ENCODE measurements around the gene PPP1R3G. TPM values are rescaled to one million over a fixed set of nuclear protein-coding genes. Genes with fewer than 3 reads are reported as not detected.

Gene PPP1R3G
- total RNA-seq, 8 experiments from 2014 or later = 0.17 to 4.5 (median 0.99) TPM

- in situ Hi-C loops (cut with MboI; ENCODE audit: low pct_unique_long_range_greater_than_20kb in 2 of 9, low sequenced_read_pairs in 9 of 9, unreplicated experiment in 9 of 9) = no loop called here
- Histone ChIP-seq H3K4me3 (no peak overlapping the region), H3K4me1 (replicated peaks in 1 of 2) (no peaks in the 10 kb centered on the region), H3K27ac (no peak overlapping the region)
- WGBS, 10 experiments = 77 to 100% (median 85%) methylated on average over 2 to 8 of the region's 8 CpGs; no CpG with 5 or more reads in 1 of the 10 experiments
- peak in 1 of 8 experiments; percentile 92 for ATAC-seq (replicated peaks in 6 of 8)
Observed at GRCh38 chr6:5103250-5103649, 18.1 kb downstream of the PPP1R3G start.

DNA sequence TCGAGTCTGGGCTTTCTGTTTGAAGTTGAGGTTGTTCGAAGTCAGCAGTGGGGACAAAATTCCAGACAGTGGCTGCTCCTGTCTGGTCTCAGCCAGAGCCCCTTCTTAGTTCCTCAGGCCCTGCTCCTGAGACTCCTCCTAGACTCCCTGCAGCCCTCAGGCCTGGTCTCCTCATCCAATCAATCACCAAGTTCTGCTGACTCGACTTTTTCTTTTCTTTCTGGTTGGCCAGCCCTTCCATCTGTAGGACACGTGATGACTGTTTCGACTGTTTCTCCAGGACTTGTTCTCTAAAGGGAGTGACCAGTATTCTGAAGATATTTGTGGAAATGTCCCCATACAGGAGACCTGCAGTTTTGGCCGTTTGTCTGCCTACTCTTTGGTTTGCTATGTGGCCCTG lies 19.5 kb downstream of the PPP1R3G start:
- in situ Hi-C loops (cut with MboI; ENCODE audit: low pct_unique_long_range_greater_than_20kb in 2 of 9, low sequenced_read_pairs in 9 of 9, unreplicated experiment in 9 of 9) = no loop called here
- Histone ChIP-seq H3K27ac (no peak overlapping the region), H3K4me3 (no peak overlapping the region), H3K4me1 (replicated peaks in 1 of 2) (no peaks in the 10 kb centered on the region)
- ATAC-seq (replicated peaks in 6 of 8) = no peak
- WGBS, 10 experiments = 67 to 100% (median 88%) methylated on average over 1 to 6 of the region's 6 CpGs

DNA sequence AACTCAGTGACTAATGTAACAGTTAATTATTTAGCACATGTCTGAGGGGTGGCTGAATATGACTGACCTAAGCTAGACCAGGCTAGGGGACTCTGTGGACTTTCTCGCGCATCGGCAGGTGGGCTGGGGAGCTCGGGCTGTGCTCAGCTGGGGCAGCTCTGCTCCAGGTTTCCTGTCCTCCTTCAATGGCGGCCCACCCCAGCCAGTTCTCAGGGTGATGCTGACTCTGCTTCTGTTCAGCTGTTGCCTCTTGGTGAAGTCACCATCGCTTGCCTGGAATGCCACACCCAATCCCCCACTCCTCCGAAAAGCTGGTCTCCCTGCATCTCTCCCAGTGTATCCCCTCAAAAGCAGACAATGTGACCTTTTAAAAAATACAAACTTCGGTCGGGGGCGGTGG lies 20.0 kb downstream of the PPP1R3G start:
- no peak overlapping the region for H3K27ac ChIP-seq
- no peak for ATAC-seq (replicated peaks in 6 of 8)
- no peak overlapping the region for H3K4me3 ChIP-seq
- in situ Hi-C loops (cut with MboI; ENCODE audit: low pct_unique_long_range_greater_than_20kb in 2 of 9, low sequenced_read_pairs in 9 of 9, unreplicated experiment in 9 of 9) = no loop called here
- WGBS, 10 experiments = 80 to 100% (median 98%) methylated on average over 1 to 9 of the region's 10 CpGs; no CpG with 5 or more reads in 2 of the 10 experiments
- H3K4me1 ChIP-seq (replicated peaks in 1 of 2) = no peaks in the 10 kb centered on the region

- Histone ChIP-seq H3K27ac (no peak overlapping the region), H3K4me3 (no peak overlapping the region), H3K4me1 (replicated peaks in 1 of 2) (no peaks in the 10 kb centered on the region)
- ATAC-seq (replicated peaks in 6 of 8) = peak in 1 of 8 experiments; percentile 51
- 76 to 100% (median 93%) methylated on average over 1 to 7 of the region's 10 CpGs; no CpG with 5 or more reads in 1 of the 10 experiments for WGBS, 10 experiments
- in situ Hi-C loops (cut with MboI; ENCODE audit: low pct_unique_long_range_greater_than_20kb in 2 of 9, low sequenced_read_pairs in 9 of 9, unreplicated experiment in 9 of 9) = no loop called here
Observed at GRCh38 chr6:5107341-5107740, 22.2 kb downstream of the PPP1R3G start.

DNA sequence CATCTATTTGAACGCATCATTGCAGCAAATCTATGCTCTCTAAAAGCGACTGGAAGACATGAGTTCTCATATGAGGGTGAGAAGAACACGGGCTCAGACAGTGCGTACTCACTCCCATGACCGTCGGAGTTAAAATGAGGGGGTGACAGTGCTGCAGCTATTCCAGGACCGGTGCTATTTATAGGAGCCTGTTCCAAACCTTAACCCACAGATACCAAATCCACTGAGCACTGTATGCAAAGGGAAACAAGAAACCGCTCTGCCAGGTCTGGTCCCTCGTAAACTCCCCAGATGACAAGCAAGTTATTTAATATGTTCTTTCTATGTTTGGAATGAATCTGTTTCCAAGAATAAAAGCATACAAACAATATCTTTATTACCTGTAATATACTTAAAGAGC lies 22.9 kb downstream of the PPP1R3G start:
- in situ Hi-C loops (cut with MboI; ENCODE audit: low pct_unique_long_range_greater_than_20kb in 2 of 9, low sequenced_read_pairs in 9 of 9, unreplicated experiment in 9 of 9) = no loop called here
- H3K4me3 ChIP-seq = no peak overlapping the region
- WGBS, 10 experiments = 60 to 100% (median 90%) methylated on average over 1 to 8 of the region's 9 CpGs; no CpG with 5 or more reads in 3 of the 10 experiments
- no peak overlapping the region for H3K27ac ChIP-seq
- no peaks in the 10 kb centered on the region for H3K4me1 ChIP-seq (replicated peaks in 1 of 2)
- no peak for ATAC-seq (replicated peaks in 6 of 8)

GRCh38 chr6:5108536-5109150 lies 23.5 kb downstream of the PPP1R3G start:
- Histone ChIP-seq H3K4me1 (replicated peaks in 1 of 2) (no peaks in the 10 kb centered on the region), H3K27ac (no peak overlapping the region), H3K4me3 (no peak overlapping the region)
- no peak for ATAC-seq (replicated peaks in 6 of 8)
- WGBS, 10 experiments = 83 to 100% (median 96%) methylated on average over 1 to 3 of the region's 6 CpGs; no CpG with 5 or more reads in 6 of the 10 experiments
- in situ Hi-C loops (cut with MboI; ENCODE audit: low pct_unique_long_range_greater_than_20kb in 2 of 9, low sequenced_read_pairs in 9 of 9, unreplicated experiment in 9 of 9) = no loop called here

DNA sequence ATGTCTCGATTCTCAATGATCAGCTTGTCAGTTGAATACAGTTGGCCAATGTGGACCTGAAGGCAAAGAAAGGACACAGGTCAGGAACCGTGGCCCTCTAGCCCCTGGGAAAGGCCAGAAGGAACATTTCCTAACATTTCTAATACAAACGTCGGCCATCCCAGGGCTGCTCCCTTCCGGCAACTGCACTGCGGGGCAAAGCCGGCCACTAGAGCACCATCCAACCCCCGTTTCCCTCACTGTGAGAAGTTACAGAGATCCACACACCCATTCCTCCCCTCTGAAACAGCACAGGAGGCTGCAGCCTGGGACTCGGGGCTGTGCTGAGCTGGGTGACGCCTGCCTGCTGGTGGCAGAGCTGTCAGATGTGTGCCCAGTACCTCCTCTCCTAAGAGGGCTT lies 24.3 kb downstream of the PPP1R3G start:
- in situ Hi-C loops (cut with MboI; ENCODE audit: low pct_unique_long_range_greater_than_20kb in 2 of 9, low sequenced_read_pairs in 9 of 9, unreplicated experiment in 9 of 9) = no loop called here
- 72 to 93% (median 87%) methylated on average over 2 to 3 of the region's 10 CpGs; no CpG with 5 or more reads in 6 of the 10 experiments for WGBS, 10 experiments

DNA sequence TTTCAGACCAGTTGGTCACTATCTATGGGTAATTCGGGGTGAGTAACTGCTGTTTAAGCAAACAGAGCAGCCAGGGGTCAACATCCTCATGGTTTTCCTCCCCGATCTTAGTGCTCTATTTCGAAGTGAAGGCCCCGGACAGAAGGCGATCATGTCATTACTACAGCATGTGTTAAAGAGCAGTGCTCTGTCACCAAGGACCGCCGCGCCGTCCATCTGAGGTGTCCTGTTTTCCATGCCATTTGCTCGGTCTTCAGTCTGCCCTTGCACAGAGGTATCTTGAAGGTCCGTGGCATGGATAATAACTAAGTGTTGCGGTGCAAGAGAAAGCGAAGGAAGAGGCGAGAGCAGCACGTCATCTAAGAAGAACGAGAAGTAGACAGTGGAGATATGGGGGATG lies 25.1 kb downstream of the PPP1R3G start:
- Histone ChIP-seq H3K4me1 (replicated peaks in 1 of 2) (no peaks in the 10 kb centered on the region), H3K27ac (no peak overlapping the region), H3K4me3 (no peak overlapping the region)
- 81 to 100% (median 90%) methylated on average over 1 to 16 of the region's 16 CpGs for WGBS, 10 experiments
- in situ Hi-C loops (cut with MboI; ENCODE audit: low pct_unique_long_range_greater_than_20kb in 2 of 9, low sequenced_read_pairs in 9 of 9, unreplicated experiment in 9 of 9) = no loop called here
- ATAC-seq (replicated peaks in 6 of 8) = no peak

More for the DNA sequence above, 24.3 kb downstream of the PPP1R3G start:
- Histone ChIP-seq H3K4me3 (no peak overlapping the region), H3K4me1 (replicated peaks in 1 of 2) (no peaks in the 10 kb centered on the region), H3K27ac (no peak overlapping the region)
- no peak for ATAC-seq (replicated peaks in 6 of 8)

DNA sequence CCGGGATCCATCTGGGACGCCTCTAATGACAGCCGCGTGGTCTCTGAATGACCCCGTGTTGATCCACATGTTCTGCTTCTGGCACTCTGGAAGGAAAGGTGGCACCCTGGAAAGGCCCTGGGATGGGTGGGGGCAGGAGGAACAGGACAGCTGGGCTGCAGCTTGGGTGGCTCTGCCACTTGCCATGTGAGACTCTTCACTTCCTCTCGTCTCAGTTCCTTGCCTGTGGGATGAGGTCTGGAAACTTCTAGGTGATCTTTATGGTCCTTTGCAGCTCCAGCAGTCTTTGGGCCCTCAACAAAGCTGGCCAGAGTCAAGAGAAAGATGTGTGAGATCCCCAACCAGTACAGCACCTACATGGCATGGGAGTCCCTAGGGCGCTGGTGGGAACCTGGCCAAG lies 26.5 kb downstream of the PPP1R3G start:
- in situ Hi-C loops (cut with MboI; ENCODE audit: low pct_unique_long_range_greater_than_20kb in 2 of 9, low sequenced_read_pairs in 9 of 9, unreplicated experiment in 9 of 9) = no loop called here
- no peak overlapping the region for H3K4me3 ChIP-seq
- no peak for ATAC-seq (replicated peaks in 6 of 8)
- H3K4me1 ChIP-seq (replicated peaks in 1 of 2) = no peaks in the 10 kb centered on the region
- 89 to 100% (median 96%) methylated on average over 2 to 5 of the region's 7 CpGs; no CpG with 5 or more reads in 6 of the 10 experiments for WGBS, 10 experiments
- no peak overlapping the region for H3K27ac ChIP-seq

DNA sequence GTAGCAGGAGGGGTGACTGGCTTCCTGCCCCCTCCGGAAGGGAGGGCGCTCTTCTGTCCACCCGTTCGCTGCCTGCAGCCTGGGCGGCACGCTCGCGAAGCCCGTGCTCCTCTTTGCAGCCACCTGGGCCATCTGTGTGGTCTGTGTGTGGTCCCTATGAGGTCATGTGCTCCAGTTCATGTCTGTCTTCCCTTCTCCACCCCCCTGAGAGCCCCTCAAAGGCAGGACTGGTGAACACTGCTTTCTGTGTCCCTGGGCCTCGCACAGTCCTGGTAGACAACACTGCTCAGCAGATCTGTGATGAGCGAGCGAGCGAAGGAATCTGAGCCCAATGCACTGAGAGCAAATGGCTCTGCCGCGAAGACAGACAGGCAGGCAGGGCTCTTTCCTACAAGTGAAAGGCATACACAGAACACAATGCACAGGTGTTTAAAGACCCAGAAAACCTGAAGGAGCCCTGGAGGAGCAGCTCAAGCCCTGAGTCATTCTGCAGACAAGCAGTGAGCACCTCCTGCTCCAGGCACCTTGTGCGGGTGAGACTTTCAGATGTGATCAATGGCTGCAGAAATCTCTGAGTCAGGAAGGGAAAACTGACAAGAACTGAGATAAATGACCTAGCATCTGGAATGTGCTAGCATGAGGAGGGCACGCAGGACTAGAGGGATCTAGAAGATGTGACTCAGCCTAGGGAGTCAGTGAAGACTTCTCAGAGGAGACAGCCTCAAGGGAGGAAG lies 27.1 kb downstream of the PPP1R3G start:
- Histone ChIP-seq H3K4me3 (no peak overlapping the region), H3K4me1 (replicated peaks in 1 of 2) (no peaks in the 10 kb centered on the region), H3K27ac (no peak overlapping the region)
- in situ Hi-C loops (cut with MboI; ENCODE audit: low pct_unique_long_range_greater_than_20kb in 2 of 9, low sequenced_read_pairs in 9 of 9, unreplicated experiment in 9 of 9) = no loop called here
- ATAC-seq (replicated peaks in 6 of 8) = peak in 6 of 8 experiments; percentile 26 to 80 (median 42)
- WGBS, 10 experiments = 42 to 89% (median 72%) methylated on average over 2 to 13 of the region's 17 CpGs; no CpG with 5 or more reads in 5 of the 10 experiments

- no peak overlapping the region for H3K4me3 ChIP-seq
- in situ Hi-C loops (cut with MboI; ENCODE audit: low pct_unique_long_range_greater_than_20kb in 2 of 9, low sequenced_read_pairs in 9 of 9, unreplicated experiment in 9 of 9) = no loop called here
- no peaks in the 10 kb centered on the region for H3K4me1 ChIP-seq (replicated peaks in 1 of 2)
- ATAC-seq (replicated peaks in 6 of 8) = no peak
- no peak overlapping the region for H3K27ac ChIP-seq
- WGBS, 10 experiments = 95 to 100% (median 100%) methylated on average over 1 to 7 of the region's 13 CpGs; no CpG with 5 or more reads in 5 of the 10 experiments
Observed at GRCh38 chr6:5113096-5113495, 28.0 kb downstream of the PPP1R3G start.

- peak in 1 of 8 experiments; percentile 82 for ATAC-seq (replicated peaks in 6 of 8)
- 50 to 100% (median 94%) methylated on average over 2 to 7 of the region's 10 CpGs; no CpG with 5 or more reads in 2 of the 10 experiments for WGBS, 10 experiments
- Histone ChIP-seq H3K27ac (no peak overlapping the region), H3K4me3 (no peak overlapping the region), H3K4me1 (replicated peaks in 1 of 2) (no peaks in the 10 kb centered on the region)
- in situ Hi-C loops (cut with MboI; ENCODE audit: low pct_unique_long_range_greater_than_20kb in 2 of 9, low sequenced_read_pairs in 9 of 9, unreplicated experiment in 9 of 9) = no loop called here
Observed at GRCh38 chr6:5115168-5115567, 30.0 kb downstream of the PPP1R3G start.

- 76 to 100% (median 98%) methylated on average over 1 to 6 of the region's 9 CpGs; no CpG with 5 or more reads in 1 of the 10 experiments for WGBS, 10 experiments
- Histone ChIP-seq H3K27ac (no peak overlapping the region), H3K4me1 (replicated peaks in 1 of 2) (no peaks in the 10 kb centered on the region), H3K4me3 (no peak overlapping the region)
- no peak for ATAC-seq (replicated peaks in 6 of 8)
- in situ Hi-C loops (cut with MboI; ENCODE audit: low pct_unique_long_range_greater_than_20kb in 2 of 9, low sequenced_read_pairs in 9 of 9, unreplicated experiment in 9 of 9) = no loop called here
Observed at GRCh38 chr6:5116243-5116991, 31.3 kb downstream of the PPP1R3G start.

All from motor neuron (in vitro differentiated cells).